Measurements from ENCODE around the gene S100A14. TPM values are rescaled to one million over a fixed set of nuclear protein-coding genes. Genes with fewer than 3 reads are reported as not detected.

The S100A14 gene
- total RNA-seq: 11.2 and 43.8 TPM in 2 replicates

- no peak within 1 kb of the TSS for H3K4me3 ChIP-seq (ENCODE audit: low read depth, low read length)
- TF ChIP-seq, protein P1, sequence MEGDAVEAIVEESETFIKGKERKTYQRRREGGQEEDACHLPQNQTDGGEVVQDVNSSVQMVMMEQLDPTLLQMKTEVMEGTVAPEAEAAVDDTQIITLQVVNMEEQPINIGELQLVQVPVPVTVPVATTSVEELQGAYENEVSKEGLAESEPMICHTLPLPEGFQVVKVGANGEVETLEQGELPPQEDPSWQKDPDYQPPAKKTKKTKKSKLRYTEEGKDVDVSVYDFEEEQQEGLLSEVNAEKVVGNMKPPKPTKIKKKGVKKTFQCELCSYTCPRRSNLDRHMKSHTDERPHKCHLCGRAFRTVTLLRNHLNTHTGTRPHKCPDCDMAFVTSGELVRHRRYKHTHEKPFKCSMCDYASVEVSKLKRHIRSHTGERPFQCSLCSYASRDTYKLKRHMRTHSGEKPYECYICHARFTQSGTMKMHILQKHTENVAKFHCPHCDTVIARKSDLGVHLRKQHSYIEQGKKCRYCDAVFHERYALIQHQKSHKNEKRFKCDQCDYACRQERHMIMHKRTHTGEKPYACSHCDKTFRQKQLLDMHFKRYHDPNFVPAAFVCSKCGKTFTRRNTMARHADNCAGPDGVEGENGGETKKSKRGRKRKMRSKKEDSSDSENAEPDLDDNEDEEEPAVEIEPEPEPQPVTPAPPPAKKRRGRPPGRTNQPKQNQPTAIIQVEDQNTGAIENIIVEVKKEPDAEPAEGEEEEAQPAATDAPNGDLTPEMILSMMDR (conservative IDR thresholded peaks at IDR 0.05; ENCODE audit: low read depth, low read length): no peak
- DNase-seq (ENCODE audit: low read depth): no peak
Measured at GRCh38 chr1:153616144-153616916, at the start of gene S100A14. Gene S100A14 (minus strand): TSS chr1:153616325. CDS start chr1:153615858, 467 bp downstream.

DNA sequence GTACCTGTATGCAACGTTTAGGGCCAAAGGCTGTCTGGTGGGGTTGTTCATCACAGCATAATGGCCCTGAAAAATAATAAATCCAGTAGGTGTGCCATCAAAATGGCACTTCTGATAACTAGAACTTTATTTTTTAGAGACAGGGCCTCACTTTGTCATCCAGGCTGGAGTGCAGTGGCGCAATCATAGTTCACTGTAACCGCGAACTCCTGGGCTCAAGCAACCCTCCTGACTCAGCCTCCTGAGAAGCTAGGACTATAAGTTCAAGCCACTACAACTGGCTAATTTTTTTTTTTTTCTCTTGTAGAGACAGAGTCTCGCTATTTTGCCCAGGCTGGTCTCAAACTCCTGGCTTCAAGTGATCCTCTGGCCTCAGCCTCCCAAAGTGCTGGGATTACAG lies 47.1 kb upstream of the S100A14 start:
- TF ChIP-seq, protein P1 (conservative IDR thresholded peaks at IDR 0.05; ENCODE audit: low read depth, low read length): no peak
- H3K4me3 ChIP-seq (ENCODE audit: low read depth, low read length): no peak overlapping the region
- DNase-seq (ENCODE audit: low read depth): no peak

GRCh38 chr1:153662269-153662668 lies 46.1 kb upstream of the S100A14 start:
- no peak for DNase-seq (ENCODE audit: low read depth)
- no peak overlapping the region for H3K4me3 ChIP-seq (ENCODE audit: low read depth, low read length)
- TF ChIP-seq, protein P1 (conservative IDR thresholded peaks at IDR 0.05; ENCODE audit: low read depth, low read length): no peak

DNA sequence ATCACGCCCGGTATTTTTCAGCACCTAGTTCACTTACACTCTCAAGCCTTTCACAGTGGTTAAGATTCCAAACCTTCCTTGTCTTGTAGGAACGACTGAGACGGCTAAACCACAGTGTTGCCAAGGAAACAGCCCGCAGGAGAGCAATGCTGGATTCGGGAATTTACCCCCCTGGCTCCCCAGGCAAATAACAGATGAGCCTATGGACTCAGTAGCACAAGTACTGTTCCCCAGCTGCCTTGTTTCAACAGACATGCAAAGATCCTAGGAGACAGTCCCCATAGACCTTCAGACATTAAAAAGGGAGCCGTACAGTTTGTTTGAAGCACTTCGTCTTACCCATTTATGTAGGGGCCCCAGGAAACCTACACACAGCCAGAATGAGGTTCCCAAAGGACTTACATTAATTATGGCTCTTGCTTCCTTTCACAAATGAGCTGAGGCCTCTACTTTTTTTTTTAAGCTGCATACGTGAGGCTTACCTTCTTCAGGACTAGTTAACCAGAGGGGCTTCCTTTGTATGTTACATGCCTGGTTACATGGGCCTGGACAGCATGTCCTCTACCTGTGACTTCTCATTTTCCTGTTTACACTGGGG lies 45.1 kb upstream of the S100A14 start:
- no peak overlapping the region for H3K4me3 ChIP-seq (ENCODE audit: low read depth, low read length)
- TF ChIP-seq, protein P1 (conservative IDR thresholded peaks at IDR 0.05; ENCODE audit: low read depth, low read length): no peak
- no peak for DNase-seq (ENCODE audit: low read depth)

DNA sequence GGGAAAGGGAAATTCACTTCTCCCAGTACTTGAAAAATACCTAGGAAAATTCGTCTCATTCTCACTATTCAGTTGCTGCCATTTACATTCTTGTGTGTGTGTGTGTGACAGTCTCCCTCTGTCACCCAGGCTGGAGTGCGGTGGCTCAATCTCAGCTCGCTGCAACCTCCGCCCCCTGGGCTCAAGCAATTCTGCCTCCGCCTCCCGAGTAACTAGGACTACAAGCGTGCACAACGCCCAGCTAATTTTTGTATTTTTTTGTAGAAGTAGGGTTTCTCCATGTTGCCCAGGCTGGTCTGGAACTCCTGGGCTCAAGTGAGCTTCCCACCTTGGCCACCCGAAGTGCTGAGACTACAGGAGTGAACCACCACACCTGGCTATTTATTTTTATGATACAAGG lies 43.5 kb upstream of the S100A14 start:
- peak overlapping the region; percentile 96 for H3K4me3 ChIP-seq (ENCODE audit: low read depth, low read length)
- DNase-seq (ENCODE audit: low read depth): no peak
- TF ChIP-seq, protein P1 (conservative IDR thresholded peaks at IDR 0.05; ENCODE audit: low read depth, low read length): no peak

- peak overlapping the region; percentile 96 for H3K4me3 ChIP-seq (ENCODE audit: low read depth, low read length)
- DNase-seq (ENCODE audit: low read depth): no peak
- TF ChIP-seq, protein P1 (conservative IDR thresholded peaks at IDR 0.05; ENCODE audit: low read depth, low read length): no peak
Measured at GRCh38 chr1:153659175-153659534, 43.0 kb upstream of the S100A14 start.

Measured in epithelial cell of proximal tubule (primary cell).